GM21576 (cell line): ENCODE results near the gene LCN2.
A peak's percentile ranks its signal among the peaks of the same experiment; 100 is the strongest.

Experiments used
- ATAC-seq: cut with Tn5 transposase; IDR thresholded peaks from one replicate; pipeline ENCODE4 v1.9.1; 2021; ENCODE audit warnings: mild to moderate bottlenecking, moderate library complexity; ENCODE audit not compliant: unreplicated experiment

Gene LCN2

GRCh38 chr9:128146591-128147120 lies 2.6 kb upstream of the LCN2 start:
- ATAC-seq = no peak

- ATAC-seq = no peak
Observed at GRCh38 chr9:128148509-128149000, 698 bp upstream of the LCN2 start.

DNA sequence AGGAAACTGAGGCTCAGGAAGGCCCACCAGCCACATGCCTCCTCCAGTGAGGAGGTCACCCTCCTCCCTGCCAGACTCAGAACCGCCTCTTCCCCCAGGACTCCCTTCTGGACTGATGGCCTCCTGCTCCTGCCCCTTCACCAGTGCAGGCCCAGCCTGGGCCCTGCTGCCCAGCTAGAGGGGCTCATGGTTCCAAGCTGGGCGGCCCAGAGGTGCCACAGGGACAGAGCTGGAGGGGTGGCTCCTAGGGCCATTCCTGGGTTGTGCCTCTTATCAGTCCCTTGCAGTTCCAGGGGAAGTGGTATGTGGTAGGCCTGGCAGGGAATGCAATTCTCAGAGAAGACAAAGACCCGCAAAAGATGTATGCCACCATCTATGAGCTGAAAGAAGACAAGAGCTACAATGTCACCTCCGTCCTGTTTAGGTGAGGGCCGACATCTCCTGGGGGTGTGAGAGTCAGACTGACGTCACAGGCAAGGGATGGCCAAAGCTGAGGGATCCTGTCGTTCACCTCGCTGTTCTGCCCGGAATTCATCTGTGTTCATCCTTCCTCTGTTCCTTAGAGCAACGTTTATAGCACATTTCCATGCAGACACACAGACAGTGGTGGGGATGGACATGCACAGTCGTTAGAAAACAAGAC lies 819 bp downstream of the LCN2 start:
- ATAC-seq = no peak

GRCh38 chr9:128150594-128151308 lies 1.5 kb downstream of the LCN2 start:
- ATAC-seq = no peak

GRCh38 chr9:128151309-128152132 lies 2.3 kb downstream of the LCN2 start:
- no peak for ATAC-seq

DNA sequence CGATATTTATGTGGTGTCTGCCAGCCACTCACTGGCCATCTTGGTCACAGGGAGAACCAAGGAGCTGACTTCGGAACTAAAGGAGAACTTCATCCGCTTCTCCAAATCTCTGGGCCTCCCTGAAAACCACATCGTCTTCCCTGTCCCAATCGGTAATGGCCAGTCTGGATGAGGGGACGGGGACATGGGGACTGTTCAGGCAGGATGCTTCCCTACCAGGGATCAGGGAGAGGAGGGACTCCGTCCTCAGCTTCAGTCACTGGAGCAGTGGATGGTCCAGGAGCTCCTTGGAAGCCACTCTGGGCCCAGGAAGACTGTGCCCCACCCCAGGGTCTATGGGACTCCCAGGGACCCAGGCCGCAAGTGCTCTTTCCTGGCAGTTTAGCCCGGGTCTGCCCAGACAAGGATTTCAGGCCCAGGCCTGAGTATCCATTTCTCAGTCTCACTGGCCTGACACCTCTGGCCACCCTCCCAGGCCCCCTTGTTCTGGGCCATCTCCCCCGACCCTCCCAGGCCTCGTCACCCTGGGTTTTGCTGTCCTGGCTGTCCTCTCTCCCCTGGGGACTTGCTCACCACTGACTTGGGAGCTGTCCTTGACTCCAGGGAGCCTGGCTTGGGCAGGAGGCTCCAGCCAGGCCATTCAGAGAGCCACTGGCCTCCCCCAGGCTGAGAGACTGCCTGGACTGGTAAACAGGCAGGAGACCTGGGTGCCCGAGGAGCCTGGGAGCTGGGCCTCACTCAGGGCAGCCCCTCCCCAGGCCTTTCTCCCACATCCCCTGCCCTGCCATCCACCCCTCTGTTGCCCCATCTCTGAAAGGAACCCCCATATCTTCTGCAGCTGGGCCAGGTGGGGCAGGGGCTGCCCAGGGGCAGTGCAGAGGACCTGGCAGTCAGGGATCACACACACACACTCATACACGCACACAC lies 3.1 kb downstream of the LCN2 start:
- no peak for ATAC-seq

GRCh38 chr9:128153060-128153946 lies 4.0 kb downstream of the LCN2 start:
- ATAC-seq = no peak

DNA sequence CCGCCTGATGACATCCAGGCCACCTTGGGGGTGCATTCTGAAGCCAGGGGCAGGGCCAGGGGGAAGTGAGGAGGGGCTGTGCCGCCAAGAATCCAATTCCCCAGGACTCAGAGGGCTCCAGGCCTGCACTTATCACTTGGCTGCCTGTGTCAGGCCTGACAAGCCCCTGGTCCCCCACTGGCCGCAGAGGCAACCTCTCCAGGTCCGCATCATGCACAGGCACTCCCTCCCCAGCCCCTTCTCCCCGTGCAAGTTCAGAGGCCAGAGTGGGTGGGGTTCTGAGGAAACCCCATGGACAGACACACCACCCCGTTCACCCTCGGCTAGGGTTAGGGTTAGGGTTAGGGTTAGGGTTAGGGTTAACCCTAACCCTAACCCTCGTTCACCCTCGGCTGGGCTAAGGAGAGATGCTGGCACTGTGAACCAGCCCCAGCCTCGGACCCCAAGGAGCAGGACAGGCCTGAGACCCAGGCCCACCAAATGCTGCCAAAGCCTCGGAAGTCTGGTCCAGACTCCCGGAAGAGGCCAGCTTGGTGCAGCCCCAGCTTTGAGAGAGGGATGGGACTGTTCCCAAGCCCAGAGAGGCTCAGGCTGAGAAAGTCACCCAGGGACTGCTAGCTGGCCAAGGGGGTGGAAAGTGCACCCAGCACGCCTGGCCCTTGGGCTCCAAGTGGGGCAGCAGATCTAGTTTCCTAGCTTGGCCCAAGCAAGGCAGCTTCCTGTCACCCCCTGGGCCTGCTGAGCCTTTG lies 4.9 kb downstream of the LCN2 start:
- ATAC-seq = no peak

DNA sequence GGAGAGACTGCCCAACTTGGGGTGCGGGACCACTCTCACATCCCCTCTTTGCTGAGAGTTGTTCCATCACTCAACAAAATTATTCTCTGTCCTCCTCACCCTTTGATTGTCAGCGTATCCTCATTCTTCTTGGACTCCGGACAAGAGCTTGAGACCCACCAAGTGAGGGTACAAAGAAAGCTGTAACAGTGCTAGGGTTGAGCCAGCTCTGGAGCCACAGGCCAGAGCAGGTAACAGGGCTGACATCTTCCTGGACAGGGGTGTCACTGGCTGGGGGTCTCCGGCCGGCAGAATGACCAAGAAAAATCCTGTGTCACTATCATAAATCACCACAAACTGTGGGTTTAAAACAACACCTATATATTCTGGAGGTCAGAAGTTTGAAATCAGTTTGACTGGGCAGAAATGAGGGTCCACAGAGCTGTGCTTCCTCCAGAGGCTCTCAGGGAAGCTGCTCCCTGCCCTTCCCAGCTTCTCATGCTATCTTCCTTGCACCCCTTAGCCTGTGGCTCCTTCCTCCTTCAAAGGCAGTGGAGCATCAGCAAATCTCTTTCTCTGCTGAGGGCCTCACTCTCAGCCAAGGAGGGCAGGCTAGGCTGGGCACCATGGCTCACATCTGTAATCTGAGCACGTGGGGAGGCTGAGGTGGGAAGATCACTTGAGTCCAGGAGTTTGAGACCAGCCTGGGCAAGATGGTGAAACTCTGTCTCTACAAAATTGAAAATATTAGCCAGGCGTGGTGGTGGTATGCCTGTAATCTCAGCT lies 6.7 kb downstream of the LCN2 start:
- no peak for ATAC-seq

DNA sequence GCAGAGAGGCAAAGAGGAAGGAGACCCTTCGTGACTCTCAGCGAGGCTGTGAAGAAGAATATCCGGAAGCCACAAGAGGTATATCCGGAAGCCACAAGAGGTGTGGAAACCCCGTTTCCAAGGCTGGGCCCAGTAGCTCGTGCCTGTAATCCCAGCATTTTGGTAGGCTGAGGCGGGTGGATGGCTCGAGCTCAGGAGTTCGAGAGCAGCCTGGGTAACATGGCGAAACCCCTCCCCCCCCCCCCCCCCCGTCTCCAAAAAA lies 10.2 kb downstream of the LCN2 start:
- no peak for ATAC-seq

GRCh38 chr9:128159784-128160602 lies 10.7 kb downstream of the LCN2 start, which contains the start of gene BBLN:
BBLN (plus strand) TSS chr9:128160265; CDS start chr9:128160408, 143 bp downstream.
- ATAC-seq = peak; percentile 70

- ATAC-seq = peak; percentile 8
Observed at GRCh38 chr9:128160603-128160987, 11.3 kb downstream of the LCN2 start.

DNA sequence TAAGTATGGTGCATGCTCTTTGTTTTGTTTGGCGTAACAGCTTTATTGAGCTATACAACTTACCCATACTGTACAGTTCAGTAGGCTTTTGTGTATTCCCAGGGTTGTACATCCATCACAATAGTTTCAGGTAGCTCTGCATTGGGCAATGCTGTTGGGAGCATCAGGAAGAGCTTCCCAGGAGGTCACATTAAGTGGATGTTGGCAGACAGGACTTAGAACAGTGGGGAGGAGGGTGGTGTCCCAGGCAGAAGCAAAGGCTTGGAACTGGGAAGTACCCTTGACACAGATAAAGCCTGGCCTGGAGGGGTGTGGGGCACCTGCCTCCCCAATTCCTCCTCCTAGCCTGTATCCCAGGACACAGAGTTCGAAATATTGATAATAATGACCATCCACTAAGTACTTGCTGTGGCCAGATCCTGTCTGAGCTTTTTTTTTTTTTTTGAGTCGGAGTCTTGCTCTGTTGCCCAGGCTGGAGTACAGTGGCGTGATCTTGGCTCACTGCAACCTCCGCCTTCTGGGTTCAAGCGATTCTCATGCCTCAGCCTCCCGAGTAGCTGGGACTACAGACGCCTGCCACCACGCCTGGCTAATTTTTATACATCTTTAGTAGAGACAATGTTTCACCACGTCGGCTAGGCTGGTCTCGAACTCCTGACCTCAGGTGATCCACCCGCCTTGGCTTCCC lies 12.1 kb downstream of the LCN2 start:
- ATAC-seq = no peak

DNA sequence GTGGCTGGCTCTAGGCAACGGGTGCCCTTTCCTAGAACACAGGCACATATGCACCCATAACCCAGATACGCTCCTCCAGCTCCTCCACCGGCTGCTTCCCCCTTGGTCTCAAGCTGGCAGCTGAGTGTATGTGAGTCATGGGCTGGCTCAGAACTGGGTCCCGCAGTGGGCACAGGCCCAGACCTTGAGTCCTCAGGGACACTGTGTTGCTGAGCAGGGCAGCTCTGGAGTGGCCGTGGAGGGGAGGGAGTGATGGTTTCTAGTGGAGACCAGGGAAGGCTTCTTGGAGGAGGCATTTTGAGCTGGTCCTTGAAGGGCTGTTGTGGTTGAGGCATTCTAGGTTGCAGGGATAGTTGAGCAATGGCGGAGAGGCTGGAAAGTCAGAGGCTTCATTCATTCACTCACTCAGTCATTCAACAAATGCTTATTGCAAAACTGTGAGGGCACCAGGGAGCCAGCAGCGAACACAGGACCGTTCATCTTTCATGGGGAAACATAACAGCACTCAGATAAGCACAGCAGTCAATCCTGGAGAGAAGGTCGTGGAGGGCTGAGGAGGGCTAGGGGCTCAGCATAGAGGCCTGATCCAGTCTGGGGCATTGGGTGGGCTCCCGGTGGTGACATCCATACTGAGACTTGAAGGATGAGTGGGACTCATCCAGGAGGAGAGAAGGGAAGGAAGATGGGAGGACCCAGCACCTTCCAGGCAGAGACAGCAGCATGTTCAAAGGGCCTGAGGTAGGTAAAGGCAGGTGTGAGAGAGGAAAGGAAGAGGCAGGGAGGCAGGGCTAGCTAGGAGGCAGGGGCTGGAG lies 13.2 kb downstream of the LCN2 start:
- no peak for ATAC-seq

GRCh38 chr9:128163027-128163515 lies 13.8 kb downstream of the LCN2 start:
- ATAC-seq = no peak
